Hepatocyte (in vitro differentiated cells): ENCODE results near the gene ATP2B1.

Experiments
- EZH2 ChIP-seq: fragments of 200-600 bp; sonication (generic); IDR thresholded peaks from 2 replicates; pipeline ENCODE4 v1.6.1; 2016; ENCODE audit warnings: antibody characterized with exemption, mild to moderate bottlenecking, borderline replicate concordance
- TF ChIP-seq, protein P1 (sequence below): fragments of 200-600 bp; sonication (generic); IDR thresholded peaks from 2 replicates; pipeline ENCODE4 v1.5.1; 2016; ENCODE audit warnings: antibody characterized with exemption, mild to moderate bottlenecking; ENCODE audit not compliant: poor library complexity

DNA sequence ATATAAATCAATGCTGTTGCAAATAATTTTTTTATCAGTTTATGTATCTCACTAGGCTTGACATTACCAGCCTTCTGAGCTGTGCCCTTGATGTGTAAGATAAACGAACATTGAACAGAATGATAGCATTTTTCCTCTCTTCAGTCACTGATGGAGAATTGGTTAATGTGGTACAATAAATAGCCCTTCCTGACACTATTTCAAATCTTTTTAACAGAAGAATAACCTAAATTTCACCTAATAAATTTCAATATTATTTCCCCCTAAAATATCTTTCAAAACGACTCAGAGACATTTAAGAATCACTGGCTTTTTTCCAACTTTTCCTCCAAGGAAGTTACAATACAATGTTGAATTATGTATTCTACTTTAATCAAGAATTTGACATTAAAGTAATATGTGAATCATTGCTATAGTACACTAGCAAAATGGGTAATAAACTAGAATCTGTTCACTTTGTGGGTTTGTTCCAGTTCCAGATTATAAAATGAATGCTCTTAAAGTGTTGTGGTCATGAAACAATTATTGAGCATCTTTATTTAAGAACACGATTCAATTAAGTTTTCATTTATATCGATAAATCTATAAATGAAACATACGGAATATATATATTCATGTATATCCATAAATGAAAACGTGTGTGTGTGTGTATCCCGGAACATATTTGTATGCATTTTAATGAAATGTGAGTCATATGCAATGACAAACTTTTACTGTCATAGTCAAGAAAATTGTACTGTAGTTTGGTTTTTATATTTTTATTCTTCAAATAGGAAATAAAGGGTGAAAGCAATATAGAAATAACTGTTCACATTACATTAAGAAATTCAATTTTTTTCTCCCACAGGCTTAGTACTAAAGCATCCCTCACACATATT lies 2.5 kb upstream of the ATP2B1 start:
- TF ChIP-seq, protein P1, sequence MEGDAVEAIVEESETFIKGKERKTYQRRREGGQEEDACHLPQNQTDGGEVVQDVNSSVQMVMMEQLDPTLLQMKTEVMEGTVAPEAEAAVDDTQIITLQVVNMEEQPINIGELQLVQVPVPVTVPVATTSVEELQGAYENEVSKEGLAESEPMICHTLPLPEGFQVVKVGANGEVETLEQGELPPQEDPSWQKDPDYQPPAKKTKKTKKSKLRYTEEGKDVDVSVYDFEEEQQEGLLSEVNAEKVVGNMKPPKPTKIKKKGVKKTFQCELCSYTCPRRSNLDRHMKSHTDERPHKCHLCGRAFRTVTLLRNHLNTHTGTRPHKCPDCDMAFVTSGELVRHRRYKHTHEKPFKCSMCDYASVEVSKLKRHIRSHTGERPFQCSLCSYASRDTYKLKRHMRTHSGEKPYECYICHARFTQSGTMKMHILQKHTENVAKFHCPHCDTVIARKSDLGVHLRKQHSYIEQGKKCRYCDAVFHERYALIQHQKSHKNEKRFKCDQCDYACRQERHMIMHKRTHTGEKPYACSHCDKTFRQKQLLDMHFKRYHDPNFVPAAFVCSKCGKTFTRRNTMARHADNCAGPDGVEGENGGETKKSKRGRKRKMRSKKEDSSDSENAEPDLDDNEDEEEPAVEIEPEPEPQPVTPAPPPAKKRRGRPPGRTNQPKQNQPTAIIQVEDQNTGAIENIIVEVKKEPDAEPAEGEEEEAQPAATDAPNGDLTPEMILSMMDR = no peak
- TF ChIP-seq EZH2 = no peak
